Measurements from ENCODE around the gene LRRC49. TPM values are rescaled to one million over a fixed set of nuclear protein-coding genes. Genes with fewer than 3 reads are reported as not detected.
"Not testable (repeated sequence)": the region's sequence is repeated elsewhere in the genome, so short reads cannot be mapped to it uniquely, and the experiment has no call there.

The LRRC49 gene
- total RNA-seq, 1 donor from 2014 or later: 13.4 TPM

- Mint-ChIP-seq H3K9me3 (no peaks in the 10 kb centered on the region), H3K27me3 (no peaks in the 10 kb centered on the region), H3K27ac (no peak overlapping the region), H3K4me1 (ENCODE audit: unreplicated experiment) (no peaks in the 10 kb centered on the region), H3K4me3 (no peak overlapping the region), H3K36me3 (peaks cover 1% of the 10 kb centered on the region)
- DNase-seq (ENCODE audit: extremely low spot score, unreplicated experiment): no peak
- no peak for TF ChIP-seq CTCF (conservative IDR thresholded peaks at IDR 0.05)
Measured at GRCh38 chr15:71013446-71013845, 120.8 kb downstream of the LRRC49 start.

GRCh38 chr15:71015342-71015741 lies 122.7 kb downstream of the LRRC49 start:
- no peaks in the 10 kb centered on the region for H3K4me1 Mint-ChIP-seq (ENCODE audit: unreplicated experiment)
- no peaks in the 10 kb centered on the region for H3K27me3 Mint-ChIP-seq
- no peak for DNase-seq (ENCODE audit: extremely low spot score, unreplicated experiment)
- peaks cover 11% of the 10 kb centered on the region for H3K36me3 Mint-ChIP-seq
- no peak overlapping the region for H3K4me3 Mint-ChIP-seq
- no peak for TF ChIP-seq CTCF (conservative IDR thresholded peaks at IDR 0.05)
- H3K9me3 Mint-ChIP-seq: peaks cover 5% of the 10 kb centered on the region
- H3K27ac Mint-ChIP-seq: no peak overlapping the region

GRCh38 chr15:71031232-71031631 lies 138.6 kb downstream of the LRRC49 start:
- DNase-seq (ENCODE audit: extremely low spot score, unreplicated experiment); H3K4me3 Mint-ChIP-seq; H3K4me1 Mint-ChIP-seq (ENCODE audit: unreplicated experiment); H3K27ac Mint-ChIP-seq; H3K27me3 Mint-ChIP-seq: not testable (repeated sequence)
- Mint-ChIP-seq H3K36me3 (peaks cover 16% of the 10 kb centered on the region), H3K9me3 (peaks cover 11% of the 10 kb centered on the region)

GRCh38 chr15:71035478-71035877 lies 142.9 kb downstream of the LRRC49 start:
- H3K4me1 Mint-ChIP-seq (ENCODE audit: unreplicated experiment); H3K4me3 Mint-ChIP-seq; H3K27ac Mint-ChIP-seq; H3K9me3 Mint-ChIP-seq; DNase-seq (ENCODE audit: extremely low spot score, unreplicated experiment); H3K27me3 Mint-ChIP-seq: not testable (repeated sequence)
- peaks cover 14% of the 10 kb centered on the region for H3K36me3 Mint-ChIP-seq

- Mint-ChIP-seq H3K4me3 (no peak overlapping the region), H3K27ac (no peak overlapping the region), H3K9me3 (peaks cover 5% of the 10 kb centered on the region), H3K27me3 (no peaks in the 10 kb centered on the region), H3K36me3 (no peaks in the 10 kb centered on the region), H3K4me1 (ENCODE audit: unreplicated experiment) (no peaks in the 10 kb centered on the region)
- no peak for DNase-seq (ENCODE audit: extremely low spot score, unreplicated experiment)
- no peak for TF ChIP-seq CTCF (conservative IDR thresholded peaks at IDR 0.05)
Measured at GRCh38 chr15:71042356-71042922, 149.8 kb downstream of the LRRC49 start.

GRCh38 chr15:71043373-71043772 lies 150.7 kb downstream of the LRRC49 start:
- Mint-ChIP-seq H3K9me3 (peaks cover 5% of the 10 kb centered on the region), H3K4me3 (no peak overlapping the region), H3K4me1 (ENCODE audit: unreplicated experiment) (no peaks in the 10 kb centered on the region), H3K36me3 (no peaks in the 10 kb centered on the region), H3K27me3 (no peaks in the 10 kb centered on the region), H3K27ac (no peak overlapping the region)
- no peak for DNase-seq (ENCODE audit: extremely low spot score, unreplicated experiment)
- TF ChIP-seq CTCF (conservative IDR thresholded peaks at IDR 0.05): no peak

GRCh38 chr15:71044006-71044405 lies 151.4 kb downstream of the LRRC49 start:
- TF ChIP-seq CTCF (conservative IDR thresholded peaks at IDR 0.05): no peak
- H3K4me3 Mint-ChIP-seq: no peak overlapping the region
- no peaks in the 10 kb centered on the region for H3K27me3 Mint-ChIP-seq
- peaks cover 5% of the 10 kb centered on the region for H3K9me3 Mint-ChIP-seq
- DNase-seq (ENCODE audit: extremely low spot score, unreplicated experiment): no peak
- no peaks in the 10 kb centered on the region for H3K36me3 Mint-ChIP-seq
- H3K4me1 Mint-ChIP-seq (ENCODE audit: unreplicated experiment): no peaks in the 10 kb centered on the region
- H3K27ac Mint-ChIP-seq: no peak overlapping the region

- not testable (repeated sequence) for H3K27me3 Mint-ChIP-seq; DNase-seq (ENCODE audit: extremely low spot score, unreplicated experiment); H3K4me1 Mint-ChIP-seq (ENCODE audit: unreplicated experiment); H3K4me3 Mint-ChIP-seq; H3K36me3 Mint-ChIP-seq; H3K9me3 Mint-ChIP-seq; H3K27ac Mint-ChIP-seq
Measured at GRCh38 chr15:71046146-71046545, 153.5 kb downstream of the LRRC49 start.
